Measurements from ENCODE around the gene CASZ1.

Gene CASZ1

GRCh38 chr1:10665226-10665625, 131.2 kb downstream of the CASZ1 start:
- no peak for DNase-seq

GRCh38 chr1:10664251-10664650, 132.2 kb downstream of the CASZ1 start:
- no peak for DNase-seq

- DNase-seq, result no peak
These were observed 132.8 kb downstream of the CASZ1 start for GRCh38 chr1:10663678-10664035.

GRCh38 chr1:10662824-10663677, 133.4 kb downstream of the CASZ1 start:
- DNase-seq, result peak; percentile 43

- no peak for DNase-seq
These were observed 134.3 kb downstream of the CASZ1 start for GRCh38 chr1:10662090-10662688.

- no peak for DNase-seq
These were observed 135.0 kb downstream of the CASZ1 start for GRCh38 chr1:10661453-10661852.

- DNase-seq, result no peak
These were observed 136.6 kb downstream of the CASZ1 start for GRCh38 chr1:10659646-10660540.

- peak; percentile 10 for DNase-seq
These were observed 137.2 kb downstream of the CASZ1 start for GRCh38 chr1:10659218-10659617.

- DNase-seq, result peak; percentile 34
These were observed 137.9 kb downstream of the CASZ1 start for GRCh38 chr1:10658396-10659066.

GRCh38 chr1:10657088-10657847, 139.2 kb downstream of the CASZ1 start:
- DNase-seq, result no peak

- no peak for DNase-seq
These were observed 140.0 kb downstream of the CASZ1 start for GRCh38 chr1:10656431-10656830.

GRCh38 chr1:10655002-10655401, 141.4 kb downstream of the CASZ1 start:
- no peak for DNase-seq

GRCh38 chr1:10653370-10654125, 142.9 kb downstream of the CASZ1 start:
- DNase-seq, result no peak

GRCh38 chr1:10652626-10653025, 143.8 kb downstream of the CASZ1 start:
- DNase-seq, result no peak

- no peak for DNase-seq
These were observed 144.7 kb downstream of the CASZ1 start for GRCh38 chr1:10651793-10652192.

- no peak for DNase-seq
These were observed 145.1 kb downstream of the CASZ1 start for GRCh38 chr1:10651389-10651766.

- DNase-seq, result no peak
These were observed 145.7 kb downstream of the CASZ1 start for GRCh38 chr1:10650556-10651388.

- DNase-seq, result no peak
These were observed 146.8 kb downstream of the CASZ1 start for GRCh38 chr1:10649517-10650201.

GRCh38 chr1:10648689-10649516, 147.5 kb downstream of the CASZ1 start:
- DNase-seq, result no peak

All from NCI-H2171 treated with DMSO at 0.1 percent for 48 hours (cell line).